HG03066 (cell line): ENCODE measurements around the gene GABRD.

Experiments used
- ATAC-seq: cut with Tn5 transposase; IDR thresholded peaks from one replicate; pipeline ENCODE4 v1.9.1; 2021; ENCODE audit warnings: low read depth; ENCODE audit not compliant: unreplicated experiment

Gene GABRD

GRCh38 chr1:1985375-1986050 lies 33.6 kb upstream of the GABRD start:
- no peak for ATAC-seq

DNA sequence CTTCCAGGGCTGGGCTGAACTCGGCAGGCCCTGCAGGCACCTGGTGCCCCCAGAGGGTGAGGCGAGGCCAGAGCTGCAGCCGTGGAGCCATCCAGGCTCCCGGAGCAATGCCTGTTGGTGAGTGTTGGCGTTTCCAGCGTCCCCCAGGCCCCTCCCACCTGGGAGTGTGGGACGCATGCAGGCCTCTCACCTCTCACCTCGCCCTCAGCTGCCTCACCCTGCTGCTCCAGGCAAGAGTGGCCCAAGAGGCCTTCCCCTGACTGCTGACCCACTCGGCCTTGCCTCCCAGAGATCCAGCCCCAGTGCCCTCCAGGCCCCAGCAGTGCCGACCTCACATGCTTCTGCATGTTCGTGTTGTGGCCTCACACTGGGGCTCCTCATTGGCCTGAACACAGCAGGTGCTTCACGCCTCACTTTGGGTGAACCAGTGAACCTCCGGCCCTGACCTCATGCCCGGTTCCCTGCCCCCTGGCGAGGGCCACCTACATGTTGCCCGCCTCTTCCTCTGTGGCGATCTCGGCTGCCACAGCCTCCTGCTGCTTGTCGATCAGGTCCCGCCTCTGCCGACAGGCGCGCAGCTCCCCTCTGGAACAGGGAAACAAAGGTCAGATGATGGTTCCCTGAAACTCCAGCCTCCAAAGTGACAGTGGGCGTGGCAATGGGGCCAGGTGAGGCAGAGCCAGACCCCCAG lies 32.5 kb upstream of the GABRD start:
- ATAC-seq = no peak

DNA sequence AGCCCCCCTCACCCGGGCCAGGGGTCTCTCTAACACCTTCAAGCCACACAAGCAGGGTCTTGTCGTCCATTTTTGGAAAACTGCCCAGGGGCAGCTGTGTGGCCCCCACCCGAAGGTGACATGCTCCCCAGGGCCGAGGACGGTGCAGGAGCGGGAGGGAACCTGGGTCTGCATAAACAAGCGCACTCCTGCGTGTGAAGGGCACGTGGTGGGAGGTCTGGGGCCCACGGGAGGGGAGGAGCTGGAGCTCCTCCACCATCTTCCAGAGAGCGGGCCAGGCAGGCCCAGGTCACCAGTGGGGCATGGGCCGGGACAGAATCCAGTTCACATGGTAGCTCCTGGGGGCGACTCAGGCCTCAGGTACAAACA lies 32.0 kb upstream of the GABRD start:
- ATAC-seq = no peak

DNA sequence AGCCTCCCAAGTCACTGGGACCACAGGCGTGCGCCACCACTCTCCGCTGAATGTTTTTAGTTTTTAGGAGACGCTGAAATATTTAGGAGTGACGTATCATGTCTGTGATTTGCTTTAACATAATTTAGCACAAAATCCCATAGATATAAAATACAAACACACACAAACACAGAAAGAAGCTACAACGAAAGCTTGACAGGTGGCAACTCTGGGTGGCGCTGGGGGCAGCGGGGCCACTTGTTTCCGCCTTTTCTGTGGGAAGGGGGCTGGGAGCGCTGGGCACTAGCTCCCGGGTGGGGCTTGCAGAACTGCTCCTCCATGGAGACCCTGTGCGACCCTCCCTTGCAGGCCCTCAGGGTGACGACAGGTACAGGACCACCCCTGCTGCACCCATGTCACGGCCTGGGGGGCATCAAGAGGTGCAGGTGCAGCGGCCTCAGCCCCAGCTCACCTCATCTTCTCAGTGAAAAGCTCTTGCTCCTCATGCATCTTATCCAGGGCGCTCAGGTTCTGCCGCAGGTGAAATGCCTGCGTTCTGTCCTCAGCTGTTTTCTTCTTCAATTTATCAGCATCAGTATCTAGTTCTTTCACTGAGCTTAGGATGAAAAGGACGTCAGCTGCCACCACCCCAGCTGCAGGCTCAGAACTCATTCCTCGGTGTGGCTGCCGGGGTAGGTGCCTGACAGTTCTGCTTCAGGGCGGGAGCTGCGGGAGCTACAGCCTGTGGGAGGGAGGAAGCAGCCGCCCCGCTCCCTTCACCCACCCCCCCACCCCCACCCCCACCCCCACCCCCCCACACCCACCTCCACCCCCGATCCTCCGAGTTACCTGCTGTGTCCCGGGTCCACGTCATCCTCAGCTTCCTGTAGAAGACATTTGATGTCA lies 30.8 kb upstream of the GABRD start:
- ATAC-seq = no peak

DNA sequence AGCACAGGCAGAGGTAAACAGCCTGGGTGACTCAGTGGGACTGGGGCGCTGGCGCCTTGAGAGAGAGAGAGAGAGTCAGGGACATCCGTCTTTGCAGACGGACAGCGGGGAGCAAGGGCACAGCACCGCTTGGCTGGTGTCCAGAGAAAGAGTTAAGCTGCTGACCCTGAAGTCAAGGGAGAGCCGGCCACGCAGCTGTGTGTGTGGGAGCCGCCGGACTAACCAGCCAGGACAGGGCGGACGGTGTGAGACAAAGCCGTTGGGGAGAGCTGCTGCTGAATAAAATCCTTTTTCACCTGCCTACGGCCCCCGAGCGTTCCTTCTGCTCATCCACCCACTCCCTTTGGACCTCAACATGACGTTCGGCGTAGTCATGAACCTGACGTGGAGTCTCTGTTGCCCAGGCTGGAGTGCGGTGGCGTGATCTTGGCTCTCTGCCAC lies 30.0 kb upstream of the GABRD start:
- no peak for ATAC-seq

GRCh38 chr1:1989789-1990188 lies 29.4 kb upstream of the GABRD start:
- no peak for ATAC-seq

- ATAC-seq = no peak
Measured at GRCh38 chr1:1990222-1990621, 28.9 kb upstream of the GABRD start.

GRCh38 chr1:1994536-1994935 lies 24.6 kb upstream of the GABRD start:
- ATAC-seq = no peak

DNA sequence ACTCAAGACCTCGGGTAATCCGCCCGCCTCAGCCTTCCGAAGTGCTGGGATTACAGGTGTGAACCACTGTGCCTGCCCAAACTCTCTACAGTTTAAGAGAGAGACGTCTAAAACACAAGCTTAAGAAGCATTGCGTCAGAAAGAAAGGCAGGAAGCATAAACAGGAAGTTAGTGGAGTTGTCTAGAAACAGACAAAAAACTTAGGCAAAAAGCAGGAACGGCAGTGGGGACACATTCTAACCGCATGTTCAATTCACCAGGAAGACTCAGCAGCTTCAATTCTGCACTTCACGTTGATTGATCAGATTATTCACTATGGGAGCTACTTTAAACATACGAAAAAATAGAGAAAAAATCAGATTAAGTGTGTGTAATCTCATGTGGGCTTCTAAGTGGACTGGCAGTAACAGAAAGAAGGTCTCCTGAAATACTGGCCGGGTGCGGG lies 22.9 kb upstream of the GABRD start:
- no peak for ATAC-seq

- ATAC-seq = no peak
Measured at GRCh38 chr1:1997576-1997975, 21.6 kb upstream of the GABRD start.

GRCh38 chr1:2000432-2000831 lies 18.7 kb upstream of the GABRD start:
- ATAC-seq = no peak

- ATAC-seq = no peak
Measured at GRCh38 chr1:2000850-2001249, 18.3 kb upstream of the GABRD start.

DNA sequence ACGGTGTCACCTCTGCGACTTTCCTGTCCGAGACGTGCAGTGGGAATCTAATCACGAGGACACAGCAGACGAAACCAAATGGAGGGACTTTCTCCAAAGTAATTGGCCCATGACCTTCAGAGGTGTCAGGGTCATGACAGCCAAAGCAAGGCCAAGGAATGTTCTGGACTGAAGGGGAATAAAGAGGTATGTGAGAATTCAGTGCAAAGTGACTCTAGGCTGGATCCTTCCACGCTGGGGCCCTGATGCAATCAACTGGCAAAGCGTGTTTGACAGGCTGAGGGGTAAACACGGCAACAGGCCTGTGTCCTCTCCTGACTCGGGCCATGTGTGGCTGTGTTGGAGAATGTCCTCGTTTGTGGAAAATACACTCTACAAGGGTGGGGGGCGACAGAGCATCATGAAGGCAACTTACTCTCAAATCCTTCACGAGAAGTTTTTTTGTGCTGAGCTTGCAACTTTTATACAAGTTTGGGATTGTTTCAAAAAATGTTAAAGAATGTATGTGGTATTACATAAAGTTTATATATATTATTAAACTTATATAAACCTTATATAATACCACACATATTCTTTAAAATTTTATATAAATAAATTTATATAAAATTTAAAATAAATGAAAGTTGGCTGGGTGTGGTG lies 17.3 kb upstream of the GABRD start:
- no peak for ATAC-seq

- ATAC-seq = no peak
Measured at GRCh38 chr1:2003541-2004131, 15.5 kb upstream of the GABRD start, which contains the start of gene CFAP74. Gene CFAP74 (minus strand): TSS chr1:2003786. CDS start chr1:1990956, 12,830 bp downstream.

- ATAC-seq = no peak
Measured at GRCh38 chr1:2004856-2005255, 14.3 kb upstream of the GABRD start.

DNA sequence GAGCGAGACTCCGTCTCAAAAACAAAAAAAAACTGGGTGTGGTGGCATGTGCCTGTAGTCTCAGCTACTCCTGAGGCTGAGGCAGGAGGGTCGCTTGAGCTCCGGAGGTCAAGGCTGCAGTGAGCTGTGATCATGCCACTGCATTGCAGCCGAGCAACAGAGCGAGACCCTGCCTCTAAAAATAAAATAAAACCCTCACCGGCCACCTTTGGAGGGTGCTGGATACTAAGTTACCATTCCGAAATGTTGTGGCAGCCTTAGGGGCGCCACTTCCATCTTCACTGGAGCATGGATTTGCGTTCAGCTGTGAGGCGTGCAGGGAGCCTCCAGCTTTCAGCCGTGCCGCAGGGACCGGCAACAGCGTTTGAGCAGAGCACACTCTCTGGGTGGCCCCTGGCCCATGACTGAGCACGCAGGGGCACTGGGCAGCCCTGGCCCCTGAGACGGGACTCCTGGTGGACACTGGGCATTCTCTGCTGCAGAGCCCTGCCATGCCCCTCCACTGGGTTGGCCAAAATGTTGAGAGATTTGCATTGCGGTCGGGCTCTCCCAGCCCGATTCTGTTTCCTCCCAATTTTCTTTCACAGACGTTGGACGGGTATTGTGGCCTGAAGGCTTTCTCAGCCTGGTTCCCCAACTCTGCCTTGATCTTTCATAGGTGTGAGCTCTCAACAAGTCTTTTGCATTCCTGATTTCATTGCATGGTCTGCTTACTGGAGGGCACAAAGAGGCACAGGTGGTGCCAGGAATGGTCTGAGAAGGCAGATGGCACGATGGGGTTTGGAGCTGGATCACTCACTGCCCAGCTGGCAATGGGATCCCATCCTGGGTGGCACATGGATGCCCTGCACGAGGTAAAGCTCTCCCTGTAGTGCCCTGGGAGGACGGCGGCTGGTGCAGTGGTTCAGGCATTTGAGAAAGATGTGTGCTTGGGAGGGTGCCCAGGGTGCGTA lies 9.8 kb upstream of the GABRD start:
- no peak for ATAC-seq

DNA sequence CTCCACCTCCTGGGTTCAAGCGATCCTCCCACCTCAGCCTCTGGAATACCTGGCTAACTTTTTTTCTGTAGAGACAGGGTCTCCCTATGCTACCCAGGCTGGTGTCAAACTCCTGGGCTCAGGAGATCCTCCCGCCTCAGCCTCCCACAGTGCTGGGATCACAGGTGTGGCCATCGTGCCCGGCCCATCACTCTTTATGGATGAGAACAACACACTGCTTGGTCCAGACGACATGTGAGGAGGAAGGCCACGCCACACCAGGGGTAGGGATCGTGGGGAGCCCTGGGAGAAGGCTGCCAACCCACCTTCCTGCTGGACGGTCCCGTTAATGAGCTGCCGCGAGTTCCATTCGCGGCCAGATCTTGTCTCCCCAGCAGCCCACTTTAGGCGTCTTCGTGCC lies 5.0 kb upstream of the GABRD start:
- no peak for ATAC-seq

DNA sequence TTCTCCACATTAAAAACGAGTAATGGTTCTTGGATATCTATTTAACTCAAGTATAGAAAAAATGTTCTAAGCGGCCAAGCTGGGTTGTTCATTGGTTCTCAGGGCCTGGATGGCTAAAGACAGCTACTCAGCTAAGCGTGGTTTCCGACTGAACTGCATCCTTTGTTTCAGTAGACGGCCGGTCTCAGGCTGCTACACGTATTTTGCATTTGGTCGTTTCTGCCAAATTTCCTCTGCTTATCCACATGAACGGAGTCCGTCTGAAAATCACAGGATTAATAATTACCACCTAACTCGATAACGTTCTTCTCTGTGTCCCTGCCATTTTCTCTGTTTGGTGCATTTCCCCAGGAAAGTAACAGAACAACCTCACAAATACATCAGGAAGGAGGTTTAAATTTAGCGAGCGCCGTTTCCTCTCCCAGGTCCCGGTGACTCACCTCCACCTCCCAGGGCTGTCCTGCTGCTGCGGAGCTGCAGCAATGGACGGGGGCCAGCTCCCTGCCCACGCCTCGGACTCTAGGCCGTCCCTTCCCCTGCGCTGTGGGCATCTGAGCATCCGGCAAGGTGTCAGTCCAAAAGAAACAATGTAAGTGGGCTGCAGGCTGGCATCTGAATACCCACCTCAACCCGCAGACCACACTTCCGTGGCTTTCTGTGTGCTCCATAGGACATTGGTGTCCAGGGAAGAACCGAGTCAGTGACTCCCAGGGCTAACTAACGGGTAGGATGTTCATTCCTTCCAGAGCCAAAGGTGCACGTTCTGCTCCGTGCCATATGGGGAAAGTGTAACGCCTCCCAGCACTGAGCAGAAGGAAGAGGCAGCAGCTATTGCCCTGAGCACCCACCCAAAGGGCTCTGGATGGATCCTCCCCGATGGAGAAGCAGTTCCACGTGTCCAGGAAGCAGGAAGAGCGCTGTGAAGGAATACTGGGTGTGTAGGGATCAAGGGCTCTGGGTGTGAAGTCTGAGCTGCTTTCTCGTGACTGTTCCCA lies 4.1 kb upstream of the GABRD start:
- ATAC-seq = no peak
